Measurements from ENCODE around the gene ABCC4. TPM values are rescaled to one million over a fixed set of nuclear protein-coding genes. Genes with fewer than 3 reads are reported as not detected.
"Not testable (repeated sequence)": the region's sequence is repeated elsewhere in the genome, so short reads cannot be mapped to it uniquely, and the experiment has no call there.

Gene ABCC4
- total RNA-seq, 5 donors from 2014 or later (not counting 1 experiment from before 2014, with no cell fraction given) = 8.9 to 12.5 (median 9.5) TPM

GRCh38 chr13:95275322-95276036, 25.8 kb downstream of the ABCC4 start:
- POLR2A ChIA-PET = no interaction called here
- WGBS (ENCODE audit: insufficient coverage) = no CpG with 5 or more reads among the region's 4 CpGs
- DNase-seq = no peak
- Histone ChIP-seq H3K9me3 (no peaks in the 10 kb centered on the region), H3K27me3 (replicated peaks in 1 of 2; ENCODE audit: control insufficient read depth in 2 of 2, extremely low read depth in 1 of 2, insufficient read depth in 2 of 2, low read length in 1 of 2) (no peaks in the 10 kb centered on the region), H3K4me3 (ENCODE audit: control insufficient read depth in 1 of 2, extremely low read depth in 1 of 2, low read length in 1 of 2) (no peak overlapping the region), H3K4me1 (ENCODE audit: control insufficient read depth in 1 of 2, extremely low read depth in 1 of 2, insufficient read depth in 2 of 2, low read length in 2 of 2) (no peaks in the 10 kb centered on the region), H3K36me3 (ENCODE audit: control insufficient read depth in 2 of 2, extremely low read depth in 1 of 2, insufficient read depth in 1 of 2, low read length in 1 of 2) (no peaks in the 10 kb centered on the region), H3K27ac (ENCODE audit: low read length) (no peak overlapping the region)
- Mint-ChIP-seq H3K27me3 (no peaks in the 10 kb centered on the region), H3K9me3 (no peaks in the 10 kb centered on the region), H3K36me3 (peaks cover 7% of the 10 kb centered on the region), H3K4me1 (peaks cover 0 to 8% (median 8%) of the 10 kb centered on the region in 3 donors), H3K27ac (no peak overlapping the region), H3K4me3 (no peak overlapping the region)
- no peak for ATAC-seq (replicated peaks in 1 of 4)
- CTCF ChIA-PET = interaction anchor here in 1 of 2 donors (0.6 kb wide), 2 partner anchors 44 to 58 kb away, joined by 3 to 6 read pairs; no protein-coding TSS in a partner anchor

DNA sequence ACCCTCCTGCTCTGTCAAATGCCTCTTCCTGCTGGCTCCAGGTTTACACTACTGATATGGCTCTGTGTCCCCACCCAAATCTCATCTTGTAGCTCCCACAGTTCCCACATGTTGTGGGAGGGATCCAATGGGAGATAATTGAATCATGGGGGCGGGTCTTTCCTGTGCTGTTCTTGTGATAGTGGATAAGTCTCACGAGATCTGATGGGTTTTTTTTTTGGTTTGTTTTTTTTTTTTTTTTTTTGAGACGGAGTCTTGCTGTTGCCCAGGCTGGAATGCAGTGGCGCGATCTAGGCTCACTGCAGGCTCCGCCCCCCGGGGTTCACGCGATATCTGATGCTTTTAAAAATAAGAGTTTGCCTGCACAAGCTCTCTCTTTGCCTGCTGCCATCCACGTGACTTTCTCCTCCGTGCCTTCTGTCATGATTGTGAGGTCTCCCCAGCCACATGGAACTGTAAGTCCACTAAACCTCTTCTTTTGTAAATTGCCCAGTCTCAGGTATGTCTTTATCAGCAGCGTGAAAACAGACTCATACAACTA, 27.6 kb downstream of the ABCC4 start:
- H3K36me3 ChIP-seq (ENCODE audit: control insufficient read depth in 2 of 2, extremely low read depth in 1 of 2, insufficient read depth in 1 of 2, low read length in 1 of 2); H3K27me3 ChIP-seq (replicated peaks in 1 of 2; ENCODE audit: control insufficient read depth in 2 of 2, extremely low read depth in 1 of 2, insufficient read depth in 2 of 2, low read length in 1 of 2); DNase-seq; H3K4me3 ChIP-seq (ENCODE audit: control insufficient read depth in 1 of 2, extremely low read depth in 1 of 2, low read length in 1 of 2); H3K9me3 Mint-ChIP-seq; ATAC-seq (replicated peaks in 1 of 4); H3K27ac Mint-ChIP-seq; H3K9me3 ChIP-seq; H3K4me3 Mint-ChIP-seq; H3K4me1 ChIP-seq (ENCODE audit: control insufficient read depth in 1 of 2, extremely low read depth in 1 of 2, insufficient read depth in 2 of 2, low read length in 2 of 2); H3K27ac ChIP-seq (ENCODE audit: low read length); CTCF ChIA-PET; H3K27me3 Mint-ChIP-seq: not testable (repeated sequence)
- peaks cover 15% of the 10 kb centered on the region for H3K36me3 Mint-ChIP-seq
- H3K4me1 Mint-ChIP-seq = peaks cover 4 to 10% (median 7%) of the 10 kb centered on the region in 3 donors
- WGBS (ENCODE audit: insufficient coverage) = 98% methylated on average over 8 of the region's 12 CpGs
- POLR2A ChIA-PET = interaction anchor here in 1 of 2 donors (0.7 kb wide), 1 partner anchor 25 kb away, joined by 4 read pairs; no protein-coding TSS in a partner anchor

DNA sequence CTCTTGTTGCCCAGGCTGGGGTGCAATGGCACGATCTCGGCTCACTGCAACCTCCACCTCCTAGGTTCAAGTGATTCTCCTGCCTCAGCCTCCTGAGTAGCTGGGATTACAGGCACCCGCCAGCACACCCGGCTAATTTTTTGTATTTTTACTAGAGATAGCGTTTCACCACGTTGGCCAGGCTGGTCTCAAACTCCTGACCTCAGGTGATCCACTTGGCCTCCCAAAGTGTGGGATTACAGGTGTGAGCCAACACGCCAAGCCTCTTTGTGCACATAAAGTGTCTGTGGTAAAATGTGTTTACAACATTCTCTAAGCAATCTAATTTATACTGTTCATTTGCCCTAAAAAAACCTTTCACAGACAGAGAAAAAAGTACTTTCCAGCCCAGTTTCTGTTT, 29.2 kb downstream of the ABCC4 start:
- CTCF ChIA-PET; H3K36me3 ChIP-seq (ENCODE audit: control insufficient read depth in 2 of 2, extremely low read depth in 1 of 2, insufficient read depth in 1 of 2, low read length in 1 of 2); H3K9me3 Mint-ChIP-seq; H3K27ac ChIP-seq (ENCODE audit: low read length); H3K27me3 ChIP-seq (replicated peaks in 1 of 2; ENCODE audit: control insufficient read depth in 2 of 2, extremely low read depth in 1 of 2, insufficient read depth in 2 of 2, low read length in 1 of 2); H3K4me1 ChIP-seq (ENCODE audit: control insufficient read depth in 1 of 2, extremely low read depth in 1 of 2, insufficient read depth in 2 of 2, low read length in 2 of 2); H3K9me3 ChIP-seq; H3K4me3 Mint-ChIP-seq; H3K4me3 ChIP-seq (ENCODE audit: control insufficient read depth in 1 of 2, extremely low read depth in 1 of 2, low read length in 1 of 2); DNase-seq; H3K27me3 Mint-ChIP-seq; POLR2A ChIA-PET; H3K27ac Mint-ChIP-seq; ATAC-seq (replicated peaks in 1 of 4): not testable (repeated sequence)
- Mint-ChIP-seq H3K4me1 (peaks cover 4 to 10% (median 6%) of the 10 kb centered on the region in 3 donors), H3K36me3 (peaks cover 29% of the 10 kb centered on the region)
- WGBS (ENCODE audit: insufficient coverage) = 92% methylated on average over 4 of the region's 7 CpGs

- Histone ChIP-seq H3K9me3 (no peaks in the 10 kb centered on the region), H3K4me1 (ENCODE audit: control insufficient read depth in 1 of 2, extremely low read depth in 1 of 2, insufficient read depth in 2 of 2, low read length in 2 of 2) (no peaks in the 10 kb centered on the region), H3K36me3 (ENCODE audit: control insufficient read depth in 2 of 2, extremely low read depth in 1 of 2, insufficient read depth in 1 of 2, low read length in 1 of 2) (peaks cover 0 to 2% of the 10 kb centered on the region in 2 donors), H3K4me3 (ENCODE audit: control insufficient read depth in 1 of 2, extremely low read depth in 1 of 2, low read length in 1 of 2) (no peak overlapping the region), H3K27ac (ENCODE audit: low read length) (no peak overlapping the region), H3K27me3 (replicated peaks in 1 of 2; ENCODE audit: control insufficient read depth in 2 of 2, extremely low read depth in 1 of 2, insufficient read depth in 2 of 2, low read length in 1 of 2) (no peaks in the 10 kb centered on the region)
- H3K4me1 Mint-ChIP-seq = peaks cover 4 to 9% (median 6%) of the 10 kb centered on the region in 3 donors
- no peak for DNase-seq
- H3K9me3 Mint-ChIP-seq = peaks cover 4 to 9% (median 4%) of the 10 kb centered on the region in 3 donors
- ATAC-seq (replicated peaks in 1 of 4) = no peak
- no peak overlapping the region for H3K4me3 Mint-ChIP-seq
- H3K27ac Mint-ChIP-seq = no peak overlapping the region
- no peaks in the 10 kb centered on the region for H3K27me3 Mint-ChIP-seq
- H3K36me3 Mint-ChIP-seq = peaks cover 44% of the 10 kb centered on the region
- ChIA-PET POLR2A (no interaction called here), CTCF (no interaction called here)
- WGBS (ENCODE audit: insufficient coverage) = no CpG with 5 or more reads among the region's 3 CpGs
Measured at GRCh38 chr13:95269756-95270155, 31.5 kb downstream of the ABCC4 start.

DNA sequence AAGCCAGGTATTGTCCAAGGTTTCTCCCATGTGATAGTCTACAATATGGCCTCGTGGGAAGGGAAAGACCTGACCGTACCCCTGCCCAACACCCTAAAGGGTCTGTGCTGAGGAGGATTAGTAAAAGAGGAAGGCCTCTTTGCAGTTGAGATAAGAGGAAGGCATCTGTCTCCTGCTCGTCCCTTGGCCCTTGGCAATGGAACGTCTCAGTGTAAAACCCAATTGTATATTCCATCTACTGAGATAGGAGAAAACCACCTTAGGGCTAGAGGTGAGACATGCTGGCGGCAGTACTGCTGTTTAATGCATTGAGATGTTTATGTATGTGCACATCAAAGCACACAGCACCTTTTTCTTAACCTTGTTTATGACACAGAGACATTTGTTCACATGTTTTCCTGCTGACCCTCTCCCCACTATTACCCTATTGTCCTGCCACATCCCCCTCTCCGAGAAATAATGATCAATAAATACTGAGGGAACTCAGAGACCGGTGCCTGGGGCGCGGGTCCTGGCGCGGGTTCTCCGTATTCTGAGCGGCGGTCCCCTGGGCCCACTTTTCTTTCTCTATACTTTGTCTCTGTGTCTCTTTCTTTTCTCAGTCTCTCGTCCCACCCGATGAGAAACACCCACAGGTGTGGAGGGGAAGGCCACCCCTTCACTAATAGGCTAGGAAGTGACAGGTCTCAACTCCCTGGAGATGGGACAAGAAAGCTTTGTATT, 32.7 kb downstream of the ABCC4 start:
- H3K4me1 Mint-ChIP-seq; H3K27ac ChIP-seq (ENCODE audit: low read length); H3K27ac Mint-ChIP-seq; H3K9me3 Mint-ChIP-seq; H3K27me3 Mint-ChIP-seq; POLR2A ChIA-PET; CTCF ChIA-PET; H3K9me3 ChIP-seq; H3K36me3 ChIP-seq (ENCODE audit: control insufficient read depth in 2 of 2, extremely low read depth in 1 of 2, insufficient read depth in 1 of 2, low read length in 1 of 2); DNase-seq; ATAC-seq (replicated peaks in 1 of 4); H3K4me3 Mint-ChIP-seq; H3K4me1 ChIP-seq (ENCODE audit: control insufficient read depth in 1 of 2, extremely low read depth in 1 of 2, insufficient read depth in 2 of 2, low read length in 2 of 2); H3K27me3 ChIP-seq (replicated peaks in 1 of 2; ENCODE audit: control insufficient read depth in 2 of 2, extremely low read depth in 1 of 2, insufficient read depth in 2 of 2, low read length in 1 of 2); H3K4me3 ChIP-seq (ENCODE audit: control insufficient read depth in 1 of 2, extremely low read depth in 1 of 2, low read length in 1 of 2): not testable (repeated sequence)
- H3K36me3 Mint-ChIP-seq = peaks cover 46% of the 10 kb centered on the region
- WGBS (ENCODE audit: insufficient coverage) = 100% methylated on average over 1 of the region's 16 CpGs

- no peaks in the 10 kb centered on the region for H3K27me3 Mint-ChIP-seq
- H3K27ac Mint-ChIP-seq = no peak overlapping the region
- Histone ChIP-seq H3K27me3 (replicated peaks in 1 of 2; ENCODE audit: control insufficient read depth in 2 of 2, extremely low read depth in 1 of 2, insufficient read depth in 2 of 2, low read length in 1 of 2) (no peaks in the 10 kb centered on the region), H3K4me1 (ENCODE audit: control insufficient read depth in 1 of 2, extremely low read depth in 1 of 2, insufficient read depth in 2 of 2, low read length in 2 of 2) (no peaks in the 10 kb centered on the region), H3K4me3 (ENCODE audit: control insufficient read depth in 1 of 2, extremely low read depth in 1 of 2, low read length in 1 of 2) (no peak overlapping the region), H3K27ac (ENCODE audit: low read length) (no peak overlapping the region), H3K36me3 (ENCODE audit: control insufficient read depth in 2 of 2, extremely low read depth in 1 of 2, insufficient read depth in 1 of 2, low read length in 1 of 2) (peaks cover 0 to 2% of the 10 kb centered on the region in 2 donors), H3K9me3 (no peaks in the 10 kb centered on the region)
- ChIA-PET CTCF (interaction anchor here in 1 of 2 donors (0.7 kb wide), 1 partner anchor 679 kb away, joined by 3 read pairs; no protein-coding TSS in a partner anchor), POLR2A (no interaction called here)
- DNase-seq = no peak
- H3K36me3 Mint-ChIP-seq = peaks cover 48% of the 10 kb centered on the region
- H3K9me3 Mint-ChIP-seq = peaks cover 4 to 9% (median 4%) of the 10 kb centered on the region in 3 donors
- no CpG with 5 or more reads among the region's 6 CpGs for WGBS (ENCODE audit: insufficient coverage)
- H3K4me3 Mint-ChIP-seq = no peak overlapping the region
- peaks cover 4 to 7% (median 6%) of the 10 kb centered on the region in 3 donors for H3K4me1 Mint-ChIP-seq
- ATAC-seq (replicated peaks in 1 of 4) = no peak
Measured at GRCh38 chr13:95267662-95268342, 33.4 kb downstream of the ABCC4 start.

Measured in T-cell (primary cell).